Thyroid gland (tissue), 4 donors: Measurements from ENCODE around the gene TJP1. TPM values are rescaled to one million over a fixed set of nuclear protein-coding genes. Genes with fewer than 3 reads are reported as not detected.
"Not testable (repeated sequence)": the region's sequence is repeated elsewhere in the genome, so short reads cannot be mapped to it uniquely, and the experiment has no call there.

ENCODE experiments used
- DNase-seq, 2 donors: peaks; one replicate each; pipeline ENCODE4 v3.0.0-alpha.2; 2019
- H3K27ac ChIP-seq, 3 donors: fragments of 200-600 bp; sonication (generic); 1 replicate in 2 of 3; 2 replicates in 1 of 3; pipeline ENCODE4 v1.5.1; 2016 to 2019; ENCODE audit warnings: mild to moderate bottlenecking in 1 of 3, moderate library complexity in 1 of 3
- H3K27me3 ChIP-seq: fragments of 200-600 bp; sonication (generic); one replicate; pipeline ENCODE4 v1.5.1; 2019
- H3K36me3 ChIP-seq, 2 donors: fragments of 200-600 bp; sonication (generic); one replicate each; pipeline ENCODE4 v1.5.1; 2016 to 2019
- H3K4me1 ChIP-seq, 2 donors: fragments of 200-600 bp; sonication (generic); one replicate each; pipeline ENCODE4 v1.5.1; 2017 to 2019
- H3K4me3 ChIP-seq, 3 donors: fragments of 200-600 bp; sonication (generic); replicated peaks in 1 of 3; 1 replicate in 2 of 3; 2 replicates in 1 of 3; pipeline ENCODE4 v1.5.1; 2016; ENCODE audit warnings: mild to moderate bottlenecking in 1 of 3
- H3K9me3 ChIP-seq: fragments of 200-600 bp; sonication (generic); one replicate; pipeline ENCODE4 v1.5.1; 2017
- CTCF ChIP-seq, 6 experiments: fragments of 200-600 bp in 3 of 6; fragments of 450-650 bp in 3 of 6; sonication (generic) in 3 of 6; IDR thresholded peaks; one replicate each; pipeline ENCODE4 v1.5.1; 2016 to 2019; ENCODE audit warnings: antibody characterized with exemption in 6 of 6, mild to moderate bottlenecking in 2 of 6, inconsistent platforms in 1 of 6, moderate library complexity in 1 of 6
- POLR2A ChIP-seq, 2 donors: fragments of 450-650 bp; IDR thresholded peaks; one replicate each; pipeline ENCODE4 v1.6.1; 2017; ENCODE audit warnings: antibody characterized with exemption in 2 of 2, mild to moderate bottlenecking in 2 of 2, moderate library complexity in 1 of 2
- WGBS, 2 donors: methylation state at CpG; one replicate each; pipeline ENCODE4 v1.1.5; 2017; 5-methylcytosine and 5-hydroxymethylcytosine counted together
- intact Hi-C: fragments of 100-400 bp; cut with DNase I; formaldehyde crosslinking; loops from one replicate; pipeline ENCODE4 v1.15.1; 2023
- total RNA-seq, 4 donors: library from RNA; depleted of rRNA; stranded (reverse); fragments of >200 nt; gene quantifications; one replicate each; pipeline ENCODE4 v1.2.3, GENCODE V29; 2016

TJP1 gene
- total RNA-seq, 4 donors from 2014 or later, result 107 to 166 (median 126) TPM

- no peaks in the 10 kb centered on the region for H3K27me3 ChIP-seq
- no peaks in the 10 kb centered on the region for H3K36me3 ChIP-seq
- WGBS, 2 donors, result 49 to 53% methylated on average over 27 to 29 of the region's 29 CpGs
- intact Hi-C loops, result loop anchor here (10.0 kb wide), 1 partner anchor 59 kb away; no protein-coding TSS in a partner anchor
- DNase-seq, result peak in 1 of 2 donors; percentile 16
- no peak overlapping the region for H3K4me3 ChIP-seq
- H3K9me3 ChIP-seq, result no peaks in the 10 kb centered on the region
- peaks cover 3 to 10% of the 10 kb centered on the region in 2 donors for H3K4me1 ChIP-seq
- H3K27ac ChIP-seq, result no peak overlapping the region
- TF ChIP-seq POLR2A (IDR thresholded peaks at IDR 0.05), result no peak
- TF ChIP-seq CTCF (IDR thresholded peaks at IDR 0.05), result no peak
Observed at GRCh38 chr15:29675791-29676301, 146.4 kb downstream of the TJP1 start.

GRCh38 chr15:29674661-29675533, 147.4 kb downstream of the TJP1 start:
- intact Hi-C loops, result loop anchor here (10.0 kb wide), 1 partner anchor 60 kb away; no protein-coding TSS in a partner anchor
- 4 to 5% methylated on average over 29 to 50 of the region's 74 CpGs for WGBS, 2 donors
- H3K27ac ChIP-seq, result no peak overlapping the region

GRCh38 chr15:29672923-29673809, 149.1 kb downstream of the TJP1 start:
- no peaks in the 10 kb centered on the region for H3K36me3 ChIP-seq
- H3K9me3 ChIP-seq, result no peaks in the 10 kb centered on the region
- no peaks in the 10 kb centered on the region for H3K27me3 ChIP-seq
- no peak for DNase-seq
- intact Hi-C loops, result loop anchor here (10.0 kb wide), 1 partner anchor 62 kb away; no protein-coding TSS in a partner anchor
- no peak for TF ChIP-seq CTCF (IDR thresholded peaks at IDR 0.05)
- no peak for TF ChIP-seq POLR2A (IDR thresholded peaks at IDR 0.05)
- no peak overlapping the region for H3K4me3 ChIP-seq
- peaks cover 3 to 14% of the 10 kb centered on the region in 2 donors for H3K4me1 ChIP-seq
- 90 to 92% methylated on average over 11 of the region's 11 CpGs for WGBS, 2 donors
- H3K27ac ChIP-seq, result no peak overlapping the region

More at GRCh38 chr15:29674661-29675533, 147.4 kb downstream of the TJP1 start:
- Histone ChIP-seq H3K4me3 (peak overlapping the region; percentile 39 to 47 (median 41)), H3K9me3 (no peaks in the 10 kb centered on the region), H3K4me1 (peaks cover 3 to 14% of the 10 kb centered on the region in 2 donors), H3K27me3 (no peaks in the 10 kb centered on the region), H3K36me3 (no peaks in the 10 kb centered on the region)
- peak; percentile 76 to 77 for DNase-seq
- TF ChIP-seq POLR2A (IDR thresholded peaks at IDR 0.05), result no peak
- TF ChIP-seq CTCF (IDR thresholded peaks at IDR 0.05), result no peak

- Histone ChIP-seq H3K36me3 (no peaks in the 10 kb centered on the region), H3K27ac (no peak overlapping the region), H3K9me3 (no peaks in the 10 kb centered on the region), H3K4me1 (peaks cover 3 to 14% of the 10 kb centered on the region in 2 donors), H3K27me3 (no peaks in the 10 kb centered on the region), H3K4me3 (no peak overlapping the region)
- intact Hi-C loops, result loop anchor here (10.0 kb wide), 1 partner anchor 62 kb away; no protein-coding TSS in a partner anchor
- 85 to 96% methylated on average over 5 of the region's 5 CpGs for WGBS, 2 donors
- DNase-seq, result no peak
- TF ChIP-seq POLR2A (IDR thresholded peaks at IDR 0.05) (no peak), CTCF (IDR thresholded peaks at IDR 0.05) (no peak)
Observed at GRCh38 chr15:29672446-29672845, 149.8 kb downstream of the TJP1 start.

- not testable (repeated sequence) for H3K27me3 ChIP-seq, H3K4me3 ChIP-seq, H3K27ac ChIP-seq, DNase-seq, H3K9me3 ChIP-seq, H3K36me3 ChIP-seq
- WGBS, 2 donors, result 95 to 99% methylated on average over 7 of the region's 7 CpGs
- intact Hi-C loops, result loop anchor here (10.0 kb wide), 1 partner anchor 63 kb away; no protein-coding TSS in a partner anchor
- H3K4me1 ChIP-seq, result peaks cover 3 to 14% of the 10 kb centered on the region in 2 donors
Observed at GRCh38 chr15:29672046-29672445, 150.2 kb downstream of the TJP1 start.
